Measurements from ENCODE around the gene AKAP12. TPM values are rescaled to one million over a fixed set of nuclear protein-coding genes. Genes with fewer than 3 reads are reported as not detected.

AKAP12 gene
- total RNA-seq, 3 donors from 2014 or later, result 40.7 to 368 (median 127) TPM

GRCh38 chr6:151385177-151385576 is 145.4 kb downstream of the AKAP12 start:
- H3K27me3 ChIP-seq, result no peaks in the 10 kb centered on the region
- DNase-seq (ENCODE audit: low spot score in 2 of 2), result no peak
- H3K36me3 ChIP-seq, result no peaks in the 10 kb centered on the region
- H3K4me3 ChIP-seq, result no peak overlapping the region
- TF ChIP-seq POLR2AphosphoS5 (IDR thresholded peaks at IDR 0.05) (no peak), POLR2A (IDR thresholded peaks at IDR 0.05) (no peak)
- TF ChIP-seq, protein P1, sequence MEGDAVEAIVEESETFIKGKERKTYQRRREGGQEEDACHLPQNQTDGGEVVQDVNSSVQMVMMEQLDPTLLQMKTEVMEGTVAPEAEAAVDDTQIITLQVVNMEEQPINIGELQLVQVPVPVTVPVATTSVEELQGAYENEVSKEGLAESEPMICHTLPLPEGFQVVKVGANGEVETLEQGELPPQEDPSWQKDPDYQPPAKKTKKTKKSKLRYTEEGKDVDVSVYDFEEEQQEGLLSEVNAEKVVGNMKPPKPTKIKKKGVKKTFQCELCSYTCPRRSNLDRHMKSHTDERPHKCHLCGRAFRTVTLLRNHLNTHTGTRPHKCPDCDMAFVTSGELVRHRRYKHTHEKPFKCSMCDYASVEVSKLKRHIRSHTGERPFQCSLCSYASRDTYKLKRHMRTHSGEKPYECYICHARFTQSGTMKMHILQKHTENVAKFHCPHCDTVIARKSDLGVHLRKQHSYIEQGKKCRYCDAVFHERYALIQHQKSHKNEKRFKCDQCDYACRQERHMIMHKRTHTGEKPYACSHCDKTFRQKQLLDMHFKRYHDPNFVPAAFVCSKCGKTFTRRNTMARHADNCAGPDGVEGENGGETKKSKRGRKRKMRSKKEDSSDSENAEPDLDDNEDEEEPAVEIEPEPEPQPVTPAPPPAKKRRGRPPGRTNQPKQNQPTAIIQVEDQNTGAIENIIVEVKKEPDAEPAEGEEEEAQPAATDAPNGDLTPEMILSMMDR (IDR thresholded peaks at IDR 0.05), result no peak
- no peaks in the 10 kb centered on the region for H3K4me1 ChIP-seq
- H3K9me3 ChIP-seq, result no peaks in the 10 kb centered on the region
- no peak overlapping the region for H3K27ac ChIP-seq
- intact Hi-C loops (cut with DNase I; ENCODE audit: low total_unique reads), result no loop called here

- Histone ChIP-seq H3K4me1 (no peaks in the 10 kb centered on the region), H3K4me3 (no peak overlapping the region), H3K9me3 (no peaks in the 10 kb centered on the region), H3K27me3 (no peaks in the 10 kb centered on the region), H3K27ac (peak overlapping the region in 1 of 2 donors; percentile 98), H3K36me3 (no peaks in the 10 kb centered on the region)
- DNase-seq (ENCODE audit: low spot score in 2 of 2), result no peak
- no peak for TF ChIP-seq POLR2AphosphoS5 (IDR thresholded peaks at IDR 0.05)
- TF ChIP-seq POLR2A (IDR thresholded peaks at IDR 0.05), result no peak
- TF ChIP-seq, protein P1 (IDR thresholded peaks at IDR 0.05), result no peak
- intact Hi-C loops (cut with DNase I; ENCODE audit: low total_unique reads), result no loop called here
Observed at GRCh38 chr6:151387175-151387970, 147.6 kb downstream of the AKAP12 start.

- Histone ChIP-seq H3K9me3 (no peaks in the 10 kb centered on the region), H3K4me3 (no peak overlapping the region), H3K27ac (peak overlapping the region; percentile 10 to 98), H3K36me3 (no peaks in the 10 kb centered on the region), H3K4me1 (no peaks in the 10 kb centered on the region), H3K27me3 (no peaks in the 10 kb centered on the region)
- TF ChIP-seq POLR2A (IDR thresholded peaks at IDR 0.05) (no peak), POLR2AphosphoS5 (IDR thresholded peaks at IDR 0.05) (no peak)
- TF ChIP-seq, protein P1 (IDR thresholded peaks at IDR 0.05), result no peak
- intact Hi-C loops (cut with DNase I; ENCODE audit: low total_unique reads), result no loop called here
- no peak for DNase-seq (ENCODE audit: low spot score in 2 of 2)
Observed at GRCh38 chr6:151388236-151388635, 148.5 kb downstream of the AKAP12 start.

DNA sequence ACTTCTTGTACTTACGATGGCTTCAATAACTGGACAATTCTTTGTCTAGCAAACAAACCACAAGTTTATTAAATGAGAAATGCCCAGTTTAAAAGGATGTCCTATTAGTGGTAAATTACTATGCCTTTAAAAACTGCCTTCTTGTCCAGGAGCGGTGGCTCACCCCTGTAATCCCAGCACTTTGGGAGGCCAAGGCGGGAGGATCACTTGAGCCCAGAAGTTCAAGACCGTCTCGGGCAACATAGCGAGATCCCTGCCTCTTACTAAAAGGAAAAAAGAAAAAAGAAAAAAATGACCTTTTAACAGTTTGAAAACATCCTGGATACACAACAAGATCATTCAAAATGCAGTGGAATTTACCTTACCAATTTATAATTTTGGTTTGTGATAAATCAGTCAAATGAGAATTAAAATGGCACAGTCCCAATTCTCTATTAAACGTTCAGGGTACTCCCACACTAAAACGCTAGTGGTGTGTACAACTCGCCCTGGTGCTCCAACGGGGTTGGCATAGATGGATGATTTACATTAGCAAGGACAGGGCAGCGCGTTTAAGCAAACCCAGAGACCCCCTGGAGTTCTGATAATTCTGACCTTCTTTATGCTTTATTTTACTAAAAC is 149.3 kb downstream of the AKAP12 start:
- H3K9me3 ChIP-seq, result no peaks in the 10 kb centered on the region
- TF ChIP-seq POLR2AphosphoS5 (IDR thresholded peaks at IDR 0.05), result no peak
- TF ChIP-seq, protein P1 (IDR thresholded peaks at IDR 0.05), result no peak
- TF ChIP-seq POLR2A (IDR thresholded peaks at IDR 0.05), result no peak
- H3K27ac ChIP-seq, result peak overlapping the region; percentile 98 to 100
- H3K27me3 ChIP-seq, result no peaks in the 10 kb centered on the region
- peak overlapping the region; percentile 89 to 99 (median 98) for H3K4me3 ChIP-seq
- intact Hi-C loops (cut with DNase I; ENCODE audit: low total_unique reads), result no loop called here
- no peak for DNase-seq (ENCODE audit: low spot score in 2 of 2)
- H3K36me3 ChIP-seq, result no peaks in the 10 kb centered on the region
- no peaks in the 10 kb centered on the region for H3K4me1 ChIP-seq
